GM23248 (cell line): ENCODE results near the gene TLE2. TPM values are rescaled to one million over a fixed set of nuclear protein-coding genes. Genes with fewer than 3 reads are reported as not detected.
"Not testable (repeated sequence)": the region's sequence is repeated elsewhere in the genome, so short reads cannot be mapped to it uniquely, and the experiment has no call there.

Source experiments
- DNase-seq: peaks from one replicate; pipeline ENCODE4 v3.0.0-alpha.2; 2015
- H2AFZ ChIP-seq: fragments of 200-600 bp; sonication (generic); 2 replicates; pipeline ENCODE4 v1.6.1; 2016; ENCODE audit warnings: antibody characterized with exemption
- H3F3A ChIP-seq: fragments of 200-600 bp; sonication (generic); 2 replicates; pipeline ENCODE4 v1.6.1; 2016; ENCODE audit warnings: mild to moderate bottlenecking, antibody characterized with exemption, mixed run types; ENCODE audit not compliant: insufficient read depth
- H3K27ac ChIP-seq: fragments of 200-600 bp; sonication (generic); 2 replicates; pipeline ENCODE4 v1.5.1; 2016; ENCODE audit warnings: mild to moderate bottlenecking
- H3K27me3 ChIP-seq: fragments of 200-600 bp; sonication (generic); replicated peaks from 2 replicates; pipeline ENCODE4 v1.6.1; 2016; ENCODE audit warnings: mild to moderate bottlenecking; ENCODE audit not compliant: insufficient read depth
- H3K36me3 ChIP-seq: fragments of 200-600 bp; sonication (generic); 2 replicates; pipeline ENCODE4 v1.6.1; 2016; ENCODE audit warnings: low read depth, mild to moderate bottlenecking
- H3K4me1 ChIP-seq: fragments of 200-600 bp; sonication (generic); 2 replicates; pipeline ENCODE4 v1.6.1; 2016; ENCODE audit warnings: mild to moderate bottlenecking; ENCODE audit not compliant: insufficient read depth
- H3K4me2 ChIP-seq: fragments of 200-600 bp; sonication (generic); one replicate; pipeline ENCODE4 v1.6.1; 2016; ENCODE audit warnings: mild to moderate bottlenecking; ENCODE audit not compliant: unreplicated experiment
- H3K4me3 ChIP-seq: fragments of 200-600 bp; sonication (generic); 2 replicates; pipeline ENCODE4 v1.5.1; 2016; ENCODE audit warnings: mild to moderate bottlenecking
- H3K79me2 ChIP-seq: fragments of 200-600 bp; sonication (generic); 2 replicates; pipeline ENCODE4 v1.6.1; 2016; ENCODE audit warnings: mild to moderate bottlenecking; ENCODE audit not compliant: insufficient read depth
- H3K9ac ChIP-seq: fragments of 200-600 bp; sonication (generic); 2 replicates; pipeline ENCODE4 v1.6.1; 2016; ENCODE audit warnings: mild to moderate bottlenecking
- H3K9me2 ChIP-seq: fragments of 200-600 bp; sonication (generic); 2 replicates; pipeline ENCODE4 v1.6.1; 2016; ENCODE audit warnings: mixed run types, mild to moderate bottlenecking, moderate library complexity; ENCODE audit not compliant: insufficient read depth
- H3K9me3 ChIP-seq: fragments of 200-600 bp; sonication (generic); one replicate; pipeline ENCODE4 v1.6.1; 2017; ENCODE audit warnings: low read depth
- H4K20me1 ChIP-seq: fragments of 200-600 bp; sonication (generic); 2 replicates; pipeline ENCODE4 v1.6.0; 2016; ENCODE audit not compliant: insufficient read depth
- EZH2 ChIP-seq: fragments of 200-600 bp; sonication (generic); IDR thresholded peaks from 2 replicates; pipeline ENCODE4 v1.6.1; 2018; ENCODE audit warnings: antibody characterized with exemption, mild to moderate bottlenecking; ENCODE audit not compliant: insufficient read depth, poor library complexity, severe bottlenecking
- EZH2phosphoT487 ChIP-seq: fragments of 200-600 bp; sonication (generic); IDR thresholded peaks from 2 replicates; pipeline ENCODE4 v1.6.1; 2018; ENCODE audit warnings: antibody characterized with exemption, moderate library complexity, mild to moderate bottlenecking, low read depth; ENCODE audit not compliant: insufficient read depth
- WGBS, 2 experiments: methylation state at CpG; one replicate each; pipeline ENCODE4 v1.1.6; 2015 to 2017; ENCODE audit warnings: low lambda C conversion rate in 2 of 2, low coverage in 1 of 2; ENCODE audit errors: missing lambda C conversion rate in 2 of 2; 5-methylcytosine and 5-hydroxymethylcytosine counted together
- in situ Hi-C: fragments of 300-500 bp; cut with MboI; formaldehyde crosslinking; loops from 2 replicates; pipeline ENCODE4 v1.15.0; 2020
- polyA plus RNA-seq: library from polyadenylated mRNA; unstranded; fragments of >200 nt; fragmentation: Nextera tagmentation; extraction: Ambion mirVana; gene quantifications from 2 replicates; pipeline ENCODE4 v1.2.1, GENCODE V29; 2016
- total RNA-seq: library from RNA; depleted of rRNA; stranded (reverse); fragments of >200 nt; shearing (Covaris generic); gene quantifications from 2 replicates; pipeline ENCODE4 v1.2.3, GENCODE V29; 2014

TLE2 gene
- total and polyA plus RNA-seq, 2 experiments from 2014 or later, result 3.6 to 10.1 TPM

DNA sequence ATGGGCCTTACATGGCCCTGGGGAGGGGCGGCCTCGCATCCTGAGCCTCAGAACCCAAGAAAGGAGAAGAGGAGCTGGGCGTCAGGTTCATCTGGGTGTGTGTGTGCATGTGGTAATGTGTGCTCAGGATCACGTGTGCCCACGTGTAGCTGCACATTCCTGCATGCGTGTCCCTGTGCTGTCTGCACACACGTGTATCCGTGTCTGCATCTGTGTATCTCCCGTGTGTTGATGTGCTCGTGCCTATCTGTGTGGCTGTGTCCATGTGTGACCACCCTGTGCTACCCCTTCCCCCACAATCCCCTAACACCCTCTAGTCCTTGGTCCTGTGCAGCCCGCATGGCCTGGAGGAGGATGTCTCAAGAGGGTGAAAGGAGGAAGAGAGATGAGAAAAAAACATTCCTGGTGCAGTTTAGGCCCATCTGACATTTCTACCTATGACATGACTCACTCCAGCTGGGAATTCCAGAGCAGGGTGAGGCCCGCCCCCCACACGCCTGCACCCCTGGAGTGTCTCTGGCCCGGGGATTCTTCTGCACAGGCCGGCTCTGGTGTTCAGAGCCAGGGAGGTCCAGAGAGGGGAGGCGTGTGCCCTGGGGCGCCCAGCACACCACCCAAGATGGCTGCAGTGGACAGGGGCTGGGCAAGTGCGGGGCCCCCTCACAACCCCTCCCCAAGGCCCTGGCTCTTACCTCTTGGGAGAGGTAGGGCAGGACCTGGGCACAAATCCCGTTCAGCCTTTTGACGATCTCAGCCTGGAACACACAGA lies 26.1 kb upstream of the TLE2 start:
- no peak for TF ChIP-seq EZH2
- no peak for TF ChIP-seq EZH2phosphoT487

DNA sequence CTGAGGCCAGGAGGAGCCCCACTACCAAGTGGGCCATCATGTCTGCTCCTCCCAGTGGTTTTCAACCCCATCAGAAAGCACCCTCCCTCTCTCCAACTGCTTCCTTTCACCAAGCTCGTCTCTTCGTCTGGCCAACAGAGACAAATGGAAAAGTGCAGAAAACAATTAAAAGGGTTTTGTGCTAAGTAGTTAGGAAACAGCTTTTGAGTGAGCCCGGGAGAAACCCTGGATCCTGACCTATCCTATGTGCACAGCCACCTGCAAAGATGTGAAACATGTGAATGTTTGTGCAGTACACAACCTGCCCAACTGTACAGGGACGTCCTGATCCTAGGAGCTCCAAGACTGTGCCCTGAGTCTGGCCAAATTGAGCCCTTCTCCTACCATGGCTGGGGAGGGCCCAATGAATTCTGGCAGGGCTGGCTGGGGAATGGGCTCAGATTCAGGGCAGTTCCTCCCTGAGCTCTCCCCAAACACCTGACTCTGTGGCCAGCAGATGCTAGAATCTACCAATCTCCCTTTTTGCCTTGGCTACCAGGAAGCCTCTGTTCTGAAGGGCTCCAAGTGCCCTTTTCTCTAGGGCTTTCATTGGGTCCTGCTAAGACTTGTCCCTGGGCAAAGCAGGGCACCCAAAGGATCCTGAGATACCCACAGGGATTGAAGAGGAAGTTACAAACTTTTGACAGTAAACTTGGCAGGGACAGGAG lies 25.3 kb upstream of the TLE2 start:
- Histone ChIP-seq H3K27ac (no peak overlapping the region), H2AFZ (no peak overlapping the region), H3K4me1 (no peaks in the 10 kb centered on the region), H3K36me3 (0 out of 2 replicates have a peak, but pooled peaks cover 16% of the 10 kb centered on the region), H3K4me2 (no peak overlapping the region), H4K20me1 (0 out of 2 replicates have a peak, but pooled peaks cover 4% of the 10 kb centered on the region), H3K79me2 (0 out of 2 replicates have a peak, but pooled peaks cover 17% of the 10 kb centered on the region), H3K9ac (no peak overlapping the region), H3K4me3 (no peak overlapping the region), H3F3A (0 out of 2 replicates have a peak, but pooled peaks cover 12% of the 10 kb centered on the region), H3K27me3 (no peaks in the 10 kb centered on the region), H3K9me3 (no peaks in the 10 kb centered on the region), H3K9me2 (no peaks in the 10 kb centered on the region)
- no peak for TF ChIP-seq EZH2phosphoT487
- TF ChIP-seq EZH2, result no peak
- 56 to 59% methylated on average over 4 of the region's 4 CpGs for WGBS, 2 experiments
- DNase-seq, result no peak
- in situ Hi-C loops, result no loop called here

More for the DNA sequence above, 26.1 kb upstream of the TLE2 start:
- no peaks in the 10 kb centered on the region for H3K4me1 ChIP-seq
- no peaks in the 10 kb centered on the region for H3K9me2 ChIP-seq
- no peak overlapping the region for H3K4me3 ChIP-seq
- H2AFZ ChIP-seq, result no peak overlapping the region
- 0 out of 2 replicates have a peak, but pooled peaks cover 4% of the 10 kb centered on the region for H4K20me1 ChIP-seq
- no peaks in the 10 kb centered on the region for H3K9me3 ChIP-seq
- H3K4me2 ChIP-seq, result no peak overlapping the region
- WGBS, 2 experiments, result 88% methylated on average over 20 of the region's 20 CpGs
- H3K27ac ChIP-seq, result no peak overlapping the region
- H3K9ac ChIP-seq, result no peak overlapping the region
- no peak for DNase-seq
- H3K27me3 ChIP-seq, result no peaks in the 10 kb centered on the region
- peaks cover 24% of the 10 kb centered on the region; the same call in 1 of the 2 replicates for H3K79me2 ChIP-seq
- H3F3A ChIP-seq, result 0 out of 2 replicates have a peak, but pooled peaks cover 12% of the 10 kb centered on the region
- in situ Hi-C loops, result no loop called here
- 0 out of 2 replicates have a peak, but pooled peaks cover 22% of the 10 kb centered on the region for H3K36me3 ChIP-seq

DNA sequence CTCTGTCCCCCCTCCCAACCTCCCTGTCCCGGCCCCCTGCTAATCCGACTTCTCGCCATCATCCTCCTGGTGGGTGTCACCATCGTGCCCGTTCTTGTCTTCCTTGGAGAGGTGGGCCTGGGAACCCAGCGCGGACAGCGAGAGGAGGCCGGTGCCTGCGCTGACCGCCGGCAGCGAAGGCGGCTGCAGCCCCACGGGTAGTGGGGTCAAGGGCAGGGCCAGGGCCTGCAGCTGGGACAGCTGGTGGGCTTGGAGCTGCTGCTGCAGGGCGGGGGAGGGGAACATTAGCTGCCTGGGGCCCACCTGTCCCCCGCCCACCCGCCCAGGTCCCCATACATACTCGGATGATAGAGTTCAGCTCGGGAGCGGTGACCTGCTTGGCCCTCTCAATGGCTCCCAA lies 24.7 kb upstream of the TLE2 start:
- Histone ChIP-seq H3K9me3 (no peaks in the 10 kb centered on the region), H4K20me1 (0 out of 2 replicates have a peak, but pooled peaks cover 4% of the 10 kb centered on the region), H2AFZ (no peak overlapping the region), H3K4me2 (no peak overlapping the region), H3K36me3 (0 out of 2 replicates have a peak, but pooled peaks cover 9% of the 10 kb centered on the region), H3K79me2 (0 out of 2 replicates have a peak, but pooled peaks cover 11% of the 10 kb centered on the region), H3K9ac (no peak overlapping the region), H3K9me2 (no peaks in the 10 kb centered on the region), H3K27ac (no peak overlapping the region), H3F3A (0 out of 2 replicates have a peak, but pooled peaks cover 12% of the 10 kb centered on the region), H3K4me1 (no peaks in the 10 kb centered on the region), H3K4me3 (no peak overlapping the region), H3K27me3 (no peaks in the 10 kb centered on the region)
- DNase-seq, result no peak
- no peak for TF ChIP-seq EZH2
- TF ChIP-seq EZH2phosphoT487, result no peak
- in situ Hi-C loops, result no loop called here
- 83 to 92% methylated on average over 14 to 21 of the region's 21 CpGs for WGBS, 2 experiments

DNA sequence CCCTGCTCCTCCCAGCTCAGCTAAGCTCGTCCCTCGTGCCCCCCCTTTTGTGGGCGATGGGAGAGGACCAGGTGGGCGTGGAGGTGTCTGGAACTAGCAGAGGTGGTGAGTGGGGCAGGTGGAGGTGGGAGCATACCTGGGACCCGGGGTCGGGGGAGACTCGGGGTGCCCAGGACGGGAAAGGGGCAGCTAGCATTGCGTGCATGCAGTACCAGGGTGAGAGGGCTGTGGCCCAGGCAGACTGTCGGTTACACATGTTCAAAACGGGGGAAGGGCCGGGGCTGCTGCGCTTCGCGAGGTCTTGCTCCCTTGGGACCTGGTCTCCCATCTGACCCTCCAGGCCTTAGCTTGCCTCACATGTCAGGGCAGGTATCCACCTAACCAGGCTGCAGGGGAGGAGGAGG lies 24.1 kb upstream of the TLE2 start:
- 0 out of 2 replicates have a peak, but pooled peaks cover 4% of the 10 kb centered on the region for H4K20me1 ChIP-seq
- no peak overlapping the region for H3K27ac ChIP-seq
- no peaks in the 10 kb centered on the region for H3K27me3 ChIP-seq
- 0 out of 2 replicates have a peak, but pooled peaks cover 12% of the 10 kb centered on the region for H3F3A ChIP-seq
- no peak for DNase-seq
- no peak overlapping the region for H2AFZ ChIP-seq
- no peak overlapping the region for H3K4me3 ChIP-seq
- H3K9ac ChIP-seq, result no peak overlapping the region
- 84% methylated on average over 11 to 15 of the region's 15 CpGs for WGBS, 2 experiments
- 0 out of 2 replicates have a peak, but pooled peaks cover 5% of the 10 kb centered on the region for H3K79me2 ChIP-seq
- no peaks in the 10 kb centered on the region for H3K4me1 ChIP-seq
- no peak overlapping the region for H3K4me2 ChIP-seq
- in situ Hi-C loops, result no loop called here
- no peaks in the 10 kb centered on the region for H3K9me3 ChIP-seq
- no peaks in the 10 kb centered on the region for H3K9me2 ChIP-seq
- TF ChIP-seq EZH2, result no peak
- 0 out of 2 replicates have a peak, but pooled peaks cover 8% of the 10 kb centered on the region for H3K36me3 ChIP-seq

DNA sequence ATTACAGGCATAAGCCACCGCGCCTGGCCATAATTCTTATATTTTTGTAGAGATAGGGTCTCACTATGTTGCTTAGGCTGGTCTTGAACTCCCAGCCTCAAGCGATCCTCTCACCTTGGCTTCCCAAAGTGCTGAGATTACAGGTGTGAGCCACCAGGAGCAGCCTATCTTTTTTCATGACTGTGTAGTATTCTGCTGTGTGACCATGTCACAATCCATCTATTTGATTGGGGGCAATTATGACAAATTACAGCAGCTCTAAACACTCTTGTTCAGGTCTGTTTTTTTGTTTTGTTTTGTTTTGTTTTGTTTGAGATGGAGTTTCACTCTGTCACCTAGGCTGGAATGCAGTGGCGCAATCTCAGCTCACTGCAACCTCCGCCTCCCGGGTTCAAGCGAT lies 20.9 kb upstream of the TLE2 start:
- H3K27ac ChIP-seq, H3K9me3 ChIP-seq, DNase-seq, H3K4me3 ChIP-seq, H3K9ac ChIP-seq, H3K4me2 ChIP-seq, H3K27me3 ChIP-seq, H3K9me2 ChIP-seq, H4K20me1 ChIP-seq, H3K79me2 ChIP-seq, H3K4me1 ChIP-seq, H3K36me3 ChIP-seq, H2AFZ ChIP-seq, in situ Hi-C loops: not testable (repeated sequence)
- 97 to 98% methylated on average over 7 of the region's 7 CpGs for WGBS, 2 experiments
- H3F3A ChIP-seq, result 0 out of 2 replicates have a peak, but pooled peaks cover 19% of the 10 kb centered on the region
